AG09319 (cell line): Measurements from ENCODE around the gene CDKN2A.

Experiments
- DNase-seq: peaks from one replicate; pipeline ENCODE4 v3.0.0-alpha.2; 2010; ENCODE audit warnings: low read depth; ENCODE audit errors: extremely low read depth
- CTCF ChIP-seq: IDR thresholded peaks from 2 replicates; pipeline ENCODE4 v1.5.1; 2011; ENCODE audit warnings: low read depth, mild to moderate bottlenecking, inconsistent platforms, low read length, moderate library complexity

Gene CDKN2A

GRCh38 chr9:21988056-21988990 is 5.9 kb downstream of the CDKN2A start:
- no peak for DNase-seq
- no peak for TF ChIP-seq CTCF

- DNase-seq: no peak
- no peak for TF ChIP-seq CTCF
Observed at GRCh38 chr9:21985964-21986667, 8.1 kb downstream of the CDKN2A start.

- no peak for DNase-seq
- TF ChIP-seq CTCF: no peak
Observed at GRCh38 chr9:21984101-21984500, 10.1 kb downstream of the CDKN2A start.

- no peak for TF ChIP-seq CTCF
- no peak for DNase-seq
Observed at GRCh38 chr9:21983561-21983935, 10.6 kb downstream of the CDKN2A start.

GRCh38 chr9:21982861-21983560 is 11.2 kb downstream of the CDKN2A start:
- no peak for TF ChIP-seq CTCF

GRCh38 chr9:21982391-21982790 is 11.8 kb downstream of the CDKN2A start:
- no peak for DNase-seq
- TF ChIP-seq CTCF: no peak

More at GRCh38 chr9:21982861-21983560, 11.2 kb downstream of the CDKN2A start:
- no peak for DNase-seq

GRCh38 chr9:21976334-21976875 is 17.8 kb downstream of the CDKN2A start:
- TF ChIP-seq CTCF: no peak
- DNase-seq: no peak
